ENCODE results near the gene FLRT1. TPM values are rescaled to one million over a fixed set of nuclear protein-coding genes. Genes with fewer than 3 reads are reported as not detected.

FLRT1 gene
- total RNA-seq, 1 experiment from 2014 or later: 0.31 TPM

DNA sequence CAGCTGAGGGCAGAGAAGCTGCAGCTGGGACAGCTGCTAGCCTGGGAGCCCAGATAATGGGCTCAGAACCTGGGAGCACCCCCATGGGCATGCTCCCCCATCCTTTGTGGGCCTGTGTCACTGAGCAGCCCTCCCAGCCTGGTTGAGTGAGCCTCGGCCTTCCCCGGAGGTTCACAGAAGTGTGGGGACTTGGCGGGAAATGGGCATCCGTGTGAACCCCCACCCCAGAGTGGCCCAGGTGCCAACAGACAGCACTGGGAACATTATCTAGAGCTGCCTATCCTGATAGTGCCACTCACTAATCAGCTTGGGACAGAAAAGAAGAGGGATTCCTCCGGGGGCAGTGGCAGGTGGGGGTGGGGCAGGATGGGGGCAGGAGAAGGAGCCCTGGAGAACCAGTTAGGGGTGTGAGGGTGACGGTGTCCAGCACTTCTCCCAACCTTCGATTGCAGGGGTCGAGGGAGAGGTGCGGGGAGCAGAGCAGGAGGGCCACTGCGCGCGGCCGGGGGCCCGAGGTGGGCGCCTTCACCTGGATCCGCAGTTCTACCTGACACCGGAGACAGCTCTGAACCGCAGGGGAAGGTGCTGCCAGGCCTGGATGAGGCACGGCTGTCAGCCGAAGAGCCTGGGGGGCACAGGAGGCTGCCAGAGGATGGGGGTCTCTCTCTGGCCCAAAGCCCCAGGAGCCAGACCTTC is 33.1 kb downstream of the FLRT1 start:
- Histone ChIP-seq H2BK12ac (ENCODE audit: insufficient read length, low read depth, low read length) (no peak overlapping the region), H3K23ac (ENCODE audit: insufficient read length, low read depth, low read length) (no peak overlapping the region), H3K14ac (ENCODE audit: insufficient read depth, low read length) (no peak overlapping the region; the same call in 1 of the 2 replicates), H3K27ac (ENCODE audit: insufficient read length, low read depth, low read length) (no peak overlapping the region), H4K8ac (replicated peaks; ENCODE audit: insufficient read length, low read depth, low read length) (no peak overlapping the region), H3K27me3 (ENCODE audit: insufficient read depth, low read length) (no peaks in the 10 kb centered on the region; the same call in 1 of the 2 replicates), H2BK5ac (ENCODE audit: insufficient read length, low read length) (no peak overlapping the region), H4K91ac (ENCODE audit: insufficient read length, low read depth, low read length) (no peak overlapping the region), H3K79me1 (ENCODE audit: insufficient read depth, low read depth, low read length, poor library complexity, severe bottlenecking) (no peaks in the 10 kb centered on the region), H3T11ph (ENCODE audit: low read length) (no peak overlapping the region), H2BK120ac (ENCODE audit: low read depth, low read length, poor library complexity, severe bottlenecking) (no peak overlapping the region), H3K9me3 (ENCODE audit: control insufficient read depth, low read depth, low read length) (no peaks in the 10 kb centered on the region), H3K9ac (ENCODE audit: extremely low read depth, insufficient read length, low read length) (no peak overlapping the region), H3K4me1 (ENCODE audit: insufficient read depth, low read length) (no peaks in the 10 kb centered on the region), H4K20me1 (ENCODE audit: control insufficient read depth, insufficient read depth, insufficient read length) (peaks cover 2% of the 10 kb centered on the region), H2BK20ac (ENCODE audit: low read depth, low read length, poor library complexity, severe bottlenecking) (no peak overlapping the region), H2BK15ac (ENCODE audit: low read depth, low read length) (no peak overlapping the region), H3K4ac (ENCODE audit: low read depth, low read length) (no peak overlapping the region), H3K23me2 (ENCODE audit: insufficient read length, low read depth, low read length, poor library complexity, severe bottlenecking) (no peaks in the 10 kb centered on the region), H2AFZ (ENCODE audit: low read length) (no peak overlapping the region), H3K56ac (ENCODE audit: insufficient read length, low read depth, low read length) (no peak overlapping the region), H3K79me2 (ENCODE audit: insufficient read depth, low read length) (no peaks in the 10 kb centered on the region), H3K4me2 (ENCODE audit: insufficient read depth, insufficient read length, low read length) (no peak overlapping the region), H3K18ac (ENCODE audit: insufficient read length, low read depth, low read length) (no peak overlapping the region), H4K5ac (ENCODE audit: insufficient read length, low read depth, low read length) (no peak overlapping the region), H2AK5ac (ENCODE audit: insufficient read length, low read length) (no peak overlapping the region)
- WGBS (ENCODE audit: extremely low coverage, insufficient read length, low lambda C conversion rate): no CpG with 5 or more reads among the region's 20 CpGs
- H3K27me3 Mint-ChIP-seq (ENCODE audit: low read depth): peaks cover 60% of the 10 kb centered on the region
- peaks cover 11 to 37% of the 10 kb centered on the region in 2 experiments for H3K4me1 Mint-ChIP-seq
- no peak for DNase-seq
- TF ChIP-seq, protein P1, sequence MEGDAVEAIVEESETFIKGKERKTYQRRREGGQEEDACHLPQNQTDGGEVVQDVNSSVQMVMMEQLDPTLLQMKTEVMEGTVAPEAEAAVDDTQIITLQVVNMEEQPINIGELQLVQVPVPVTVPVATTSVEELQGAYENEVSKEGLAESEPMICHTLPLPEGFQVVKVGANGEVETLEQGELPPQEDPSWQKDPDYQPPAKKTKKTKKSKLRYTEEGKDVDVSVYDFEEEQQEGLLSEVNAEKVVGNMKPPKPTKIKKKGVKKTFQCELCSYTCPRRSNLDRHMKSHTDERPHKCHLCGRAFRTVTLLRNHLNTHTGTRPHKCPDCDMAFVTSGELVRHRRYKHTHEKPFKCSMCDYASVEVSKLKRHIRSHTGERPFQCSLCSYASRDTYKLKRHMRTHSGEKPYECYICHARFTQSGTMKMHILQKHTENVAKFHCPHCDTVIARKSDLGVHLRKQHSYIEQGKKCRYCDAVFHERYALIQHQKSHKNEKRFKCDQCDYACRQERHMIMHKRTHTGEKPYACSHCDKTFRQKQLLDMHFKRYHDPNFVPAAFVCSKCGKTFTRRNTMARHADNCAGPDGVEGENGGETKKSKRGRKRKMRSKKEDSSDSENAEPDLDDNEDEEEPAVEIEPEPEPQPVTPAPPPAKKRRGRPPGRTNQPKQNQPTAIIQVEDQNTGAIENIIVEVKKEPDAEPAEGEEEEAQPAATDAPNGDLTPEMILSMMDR (conservative IDR thresholded peaks at IDR 0.05): no peak
- no peak overlapping the region for H3K27ac Mint-ChIP-seq
- H3K4me3 Mint-ChIP-seq: no peak overlapping the region; a peak in 1 of 5 replicates
- H3K9me3 Mint-ChIP-seq: no peaks in the 10 kb centered on the region
- H3K36me3 Mint-ChIP-seq (ENCODE audit: insufficient read depth in 1 of 3, low read depth in 3 of 3): no peaks in the 10 kb centered on the region

All from H9 (cell line).